ENCODE results near the gene RHBDD3. TPM values are rescaled to one million over a fixed set of nuclear protein-coding genes. Genes with fewer than 3 reads are reported as not detected.

RHBDD3 gene
- total RNA-seq, 1 donor from 2014 or later, result 65.1 TPM

DNA sequence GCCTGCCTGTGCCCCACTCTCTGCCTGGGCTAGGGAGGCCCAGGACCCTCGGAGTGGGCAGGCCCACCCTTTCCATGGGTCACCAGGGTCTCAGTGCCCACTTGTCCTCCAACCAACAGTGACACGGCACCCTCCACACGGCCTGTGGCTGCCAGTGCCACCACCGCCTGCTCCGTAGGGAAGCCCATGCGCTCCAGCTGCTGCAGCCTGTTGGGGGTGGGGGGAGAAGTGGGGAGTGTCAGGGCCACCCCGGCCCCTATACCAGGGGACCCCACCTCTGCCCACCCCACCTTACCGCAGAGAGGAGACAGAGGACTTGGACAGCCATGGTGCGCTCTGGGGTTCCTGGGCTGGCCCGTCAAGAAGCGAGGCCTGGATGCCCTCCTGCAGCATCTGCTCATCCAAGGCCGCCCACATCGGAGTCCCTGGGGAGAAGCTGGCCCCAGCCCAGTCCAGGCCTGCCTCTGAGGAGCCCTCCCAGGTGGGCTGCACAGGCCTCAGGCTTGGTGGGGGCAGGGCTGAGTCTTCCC lies 7.7 kb downstream of the RHBDD3 start:
- no peaks in the 10 kb centered on the region for H3K9me3 Mint-ChIP-seq (ENCODE audit: low read depth)
- no peak for DNase-seq (ENCODE audit: low spot score, unreplicated experiment)
- no peaks in the 10 kb centered on the region for H3K4me1 Mint-ChIP-seq (ENCODE audit: low read depth)
- H3K4me3 Mint-ChIP-seq (ENCODE audit: low read depth), result no peak overlapping the region
- H3K27me3 Mint-ChIP-seq, result no peaks in the 10 kb centered on the region
- TF ChIP-seq, protein P1, sequence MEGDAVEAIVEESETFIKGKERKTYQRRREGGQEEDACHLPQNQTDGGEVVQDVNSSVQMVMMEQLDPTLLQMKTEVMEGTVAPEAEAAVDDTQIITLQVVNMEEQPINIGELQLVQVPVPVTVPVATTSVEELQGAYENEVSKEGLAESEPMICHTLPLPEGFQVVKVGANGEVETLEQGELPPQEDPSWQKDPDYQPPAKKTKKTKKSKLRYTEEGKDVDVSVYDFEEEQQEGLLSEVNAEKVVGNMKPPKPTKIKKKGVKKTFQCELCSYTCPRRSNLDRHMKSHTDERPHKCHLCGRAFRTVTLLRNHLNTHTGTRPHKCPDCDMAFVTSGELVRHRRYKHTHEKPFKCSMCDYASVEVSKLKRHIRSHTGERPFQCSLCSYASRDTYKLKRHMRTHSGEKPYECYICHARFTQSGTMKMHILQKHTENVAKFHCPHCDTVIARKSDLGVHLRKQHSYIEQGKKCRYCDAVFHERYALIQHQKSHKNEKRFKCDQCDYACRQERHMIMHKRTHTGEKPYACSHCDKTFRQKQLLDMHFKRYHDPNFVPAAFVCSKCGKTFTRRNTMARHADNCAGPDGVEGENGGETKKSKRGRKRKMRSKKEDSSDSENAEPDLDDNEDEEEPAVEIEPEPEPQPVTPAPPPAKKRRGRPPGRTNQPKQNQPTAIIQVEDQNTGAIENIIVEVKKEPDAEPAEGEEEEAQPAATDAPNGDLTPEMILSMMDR (IDR thresholded peaks at IDR 0.05; ENCODE audit: unreplicated experiment), result no peak
- H3K27ac Mint-ChIP-seq, result no peak overlapping the region
- peaks cover 2% of the 10 kb centered on the region for H3K36me3 Mint-ChIP-seq (ENCODE audit: insufficient read depth)

DNA sequence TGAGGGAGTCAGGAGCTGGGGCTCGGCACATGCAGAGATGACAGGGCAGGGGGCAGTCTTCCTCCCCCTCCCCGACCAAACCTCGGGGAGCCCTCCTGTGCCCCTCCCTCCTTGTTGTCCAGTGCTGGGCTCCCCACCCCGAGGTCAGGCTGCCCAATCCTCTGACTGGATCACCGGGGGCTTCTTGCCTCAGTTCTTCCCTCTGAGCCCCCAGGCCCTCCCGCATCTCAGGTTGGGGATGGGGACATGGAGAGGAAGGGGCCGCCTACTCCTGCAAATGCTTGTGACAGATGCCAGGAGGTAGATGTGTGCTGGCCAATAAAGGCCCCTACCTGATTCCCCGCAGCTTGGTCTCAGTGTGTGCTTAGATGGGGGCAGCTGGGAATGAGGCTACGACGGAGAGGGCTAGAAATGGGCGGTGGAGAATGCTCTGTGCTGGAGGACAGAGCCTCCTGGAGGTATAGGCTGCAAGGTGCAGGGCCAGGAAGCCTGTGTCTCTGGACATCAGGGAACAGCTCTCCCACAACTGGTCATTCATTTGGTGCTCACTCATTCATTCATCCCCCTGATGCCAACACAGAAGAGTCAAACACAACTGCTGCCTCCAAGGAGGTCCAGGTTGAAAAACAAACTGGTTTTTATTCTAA lies 8.4 kb downstream of the RHBDD3 start:
- DNase-seq (ENCODE audit: low spot score, unreplicated experiment), result no peak
- Mint-ChIP-seq H3K4me1 (ENCODE audit: low read depth) (no peaks in the 10 kb centered on the region), H3K36me3 (ENCODE audit: insufficient read depth) (peaks cover 2% of the 10 kb centered on the region), H3K27me3 (no peaks in the 10 kb centered on the region), H3K27ac (no peak overlapping the region), H3K9me3 (ENCODE audit: low read depth) (no peaks in the 10 kb centered on the region), H3K4me3 (ENCODE audit: low read depth) (no peak overlapping the region)
- TF ChIP-seq, protein P1 (IDR thresholded peaks at IDR 0.05; ENCODE audit: unreplicated experiment), result no peak

DNA sequence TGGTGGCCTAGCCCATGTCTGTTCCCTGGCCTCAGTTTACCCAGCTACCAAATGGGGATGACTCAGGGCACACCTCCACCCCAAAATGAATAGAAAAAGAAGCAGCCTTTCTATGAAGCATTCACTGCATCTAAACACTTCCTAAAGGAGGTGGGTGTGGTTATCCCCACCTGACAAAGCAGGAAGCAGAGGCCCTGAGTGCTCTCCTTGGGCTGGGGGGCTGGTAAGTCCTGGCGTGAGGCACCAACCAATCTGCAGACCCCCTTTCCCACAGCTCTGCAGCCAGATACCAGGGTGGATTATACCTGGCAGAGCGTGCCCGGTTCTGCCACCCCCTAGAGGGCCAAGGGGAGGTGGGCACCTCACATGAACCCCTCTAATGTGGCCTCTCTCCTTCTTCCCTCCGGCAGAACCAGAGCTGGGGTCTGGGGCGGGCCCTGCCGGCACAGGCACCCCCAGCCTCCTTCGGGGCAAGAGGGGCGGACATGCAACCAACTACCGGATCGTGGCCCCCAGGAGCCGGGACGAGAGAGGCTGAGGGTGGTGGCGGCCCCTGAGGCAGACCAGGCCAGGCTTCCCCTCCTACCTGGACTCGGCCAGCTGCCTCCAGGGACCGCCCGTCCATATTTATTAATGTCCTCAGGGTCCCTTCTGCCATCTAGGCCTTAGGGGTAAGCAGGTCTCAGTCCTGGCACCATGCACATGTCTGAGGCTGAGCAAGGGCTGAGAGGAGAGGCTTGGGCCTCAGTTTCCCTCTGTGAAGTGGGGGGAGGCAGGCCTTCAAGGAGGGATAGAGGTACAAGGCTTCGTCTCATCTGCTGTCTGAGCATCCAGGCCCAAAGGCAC lies 9.2 kb downstream of the RHBDD3 start:
- TF ChIP-seq, protein P1 (IDR thresholded peaks at IDR 0.05; ENCODE audit: unreplicated experiment), result no peak
- Mint-ChIP-seq H3K27ac (no peak overlapping the region), H3K4me1 (ENCODE audit: low read depth) (no peaks in the 10 kb centered on the region), H3K4me3 (ENCODE audit: low read depth) (no peak overlapping the region), H3K27me3 (no peaks in the 10 kb centered on the region), H3K9me3 (ENCODE audit: low read depth) (no peaks in the 10 kb centered on the region), H3K36me3 (ENCODE audit: insufficient read depth) (peaks cover 2% of the 10 kb centered on the region)
- no peak for DNase-seq (ENCODE audit: low spot score, unreplicated experiment)

DNA sequence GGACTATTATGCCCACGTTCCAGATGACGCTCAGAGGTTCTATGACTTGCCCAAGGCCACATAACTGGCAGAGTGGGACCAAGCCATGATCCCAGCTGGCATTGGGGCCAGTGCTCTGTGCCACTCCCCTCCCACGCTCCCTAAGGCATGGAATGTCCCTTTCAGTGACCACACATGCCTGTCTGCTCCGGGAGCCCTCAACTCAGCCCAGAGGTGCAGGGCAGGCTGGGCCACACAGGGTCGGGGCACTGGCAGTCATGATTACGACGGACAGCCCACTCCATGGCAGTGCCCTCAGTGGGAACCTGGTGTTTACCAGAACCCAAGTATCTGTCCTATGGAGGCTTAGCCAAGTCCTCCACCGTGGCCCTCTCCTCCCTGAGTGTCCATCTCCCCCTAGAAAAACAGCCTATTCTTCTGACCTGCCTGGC lies 10.0 kb downstream of the RHBDD3 start:
- no peaks in the 10 kb centered on the region for H3K9me3 Mint-ChIP-seq (ENCODE audit: low read depth)
- peaks cover 2% of the 10 kb centered on the region for H3K36me3 Mint-ChIP-seq (ENCODE audit: insufficient read depth)
- no peak overlapping the region for H3K27ac Mint-ChIP-seq
- H3K27me3 Mint-ChIP-seq, result no peaks in the 10 kb centered on the region
- DNase-seq (ENCODE audit: low spot score, unreplicated experiment), result no peak
- no peak overlapping the region for H3K4me3 Mint-ChIP-seq (ENCODE audit: low read depth)
- H3K4me1 Mint-ChIP-seq (ENCODE audit: low read depth), result no peaks in the 10 kb centered on the region
- TF ChIP-seq, protein P1 (IDR thresholded peaks at IDR 0.05; ENCODE audit: unreplicated experiment), result no peak

DNA sequence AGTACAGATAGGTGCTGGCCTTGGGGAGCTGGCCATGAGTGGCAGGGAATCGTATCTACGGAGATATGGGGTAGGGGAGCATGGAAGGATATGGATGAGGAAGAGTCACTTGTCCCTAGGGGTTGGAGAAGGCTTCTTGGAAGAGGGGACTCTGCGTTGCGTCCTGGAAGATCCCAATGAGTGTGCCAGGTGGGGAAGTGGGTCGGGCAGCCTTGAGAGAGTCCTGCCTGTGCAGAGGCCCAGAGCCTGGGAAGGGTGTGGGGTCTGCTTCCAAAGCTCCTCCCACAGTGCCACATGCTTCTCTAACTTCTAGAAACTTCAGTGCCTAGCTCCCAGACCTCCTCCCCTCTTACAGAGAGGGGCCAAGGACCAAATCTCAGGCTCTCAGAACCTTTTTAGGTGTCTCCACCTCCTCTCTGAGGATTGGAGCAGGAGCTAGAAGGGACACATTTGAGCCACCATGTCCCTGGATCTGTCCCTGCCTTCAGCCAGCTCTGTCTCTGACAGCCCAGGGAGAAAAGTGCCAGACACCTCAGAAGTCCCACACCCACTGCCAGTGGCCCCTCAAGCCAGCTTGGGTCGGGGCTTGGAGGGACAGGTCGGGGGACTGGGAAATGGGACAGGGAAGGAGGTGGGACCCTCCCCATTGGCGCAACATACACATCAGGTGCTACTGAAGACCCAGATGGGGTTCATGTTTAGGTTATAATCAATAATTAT lies 11.0 kb downstream of the RHBDD3 start:
- H3K27ac Mint-ChIP-seq, result no peak overlapping the region
- no peaks in the 10 kb centered on the region for H3K36me3 Mint-ChIP-seq (ENCODE audit: insufficient read depth)
- H3K9me3 Mint-ChIP-seq (ENCODE audit: low read depth), result no peaks in the 10 kb centered on the region
- H3K27me3 Mint-ChIP-seq, result no peaks in the 10 kb centered on the region
- no peaks in the 10 kb centered on the region for H3K4me1 Mint-ChIP-seq (ENCODE audit: low read depth)
- TF ChIP-seq, protein P1 (IDR thresholded peaks at IDR 0.05; ENCODE audit: unreplicated experiment), result no peak
- no peak overlapping the region for H3K4me3 Mint-ChIP-seq (ENCODE audit: low read depth)
- DNase-seq (ENCODE audit: low spot score, unreplicated experiment), result no peak

All from progenitor cell of endocrine pancreas (in vitro differentiated cells).